Fibroblast of skin of right biceps (primary cell): ENCODE data around the gene SMAD6.
A peak's percentile ranks its signal among the peaks of the same experiment; 100 is the strongest.
"Not testable (repeated sequence)": the region's sequence is repeated elsewhere in the genome, so short reads cannot be mapped to it uniquely, and the experiment has no call there.

Experiments
- DNase-seq: peaks from one replicate; pipeline ENCODE4 v3.0.0-alpha.2; 2013

The SMAD6 gene

DNA sequence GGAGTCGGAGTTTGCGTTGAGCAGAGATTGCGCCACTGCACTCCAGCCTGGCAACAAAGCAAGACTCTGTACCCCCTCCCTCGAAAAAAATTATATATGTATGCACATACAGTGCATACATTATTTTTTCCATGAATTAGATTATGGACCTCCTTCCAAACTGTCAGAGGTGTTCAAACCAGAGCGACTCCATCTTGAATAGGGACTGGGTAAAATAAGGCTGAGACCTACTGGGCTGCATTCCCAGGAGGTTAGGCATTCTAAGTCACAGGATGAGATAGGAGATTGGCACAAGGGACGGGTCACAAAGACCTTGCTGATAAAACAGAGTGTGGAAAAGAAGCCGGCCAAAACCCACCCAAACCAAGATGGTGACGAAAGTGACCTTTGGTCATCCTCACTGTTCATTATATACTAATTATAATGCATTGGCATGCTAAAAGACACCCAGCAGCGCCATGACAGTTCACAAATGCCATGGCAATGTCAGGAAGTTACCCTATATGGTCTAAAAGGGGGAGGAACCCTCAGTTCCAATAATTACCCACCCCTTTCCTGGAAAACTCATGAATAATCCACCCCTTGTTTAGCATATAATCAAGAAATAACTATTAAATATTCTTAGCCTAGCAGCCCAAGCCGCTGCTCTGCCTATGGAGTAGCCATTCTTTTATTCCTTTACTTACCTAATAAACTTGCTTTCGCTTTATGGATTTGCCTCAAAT is 126.9 kb downstream of the SMAD6 start:
- DNase-seq: not testable (repeated sequence)

- no peak for DNase-seq
These were observed 127.6 kb downstream of the SMAD6 start for GRCh38 chr15:66829551-66830121.

- peak; percentile 78 for DNase-seq
These were observed 128.3 kb downstream of the SMAD6 start for GRCh38 chr15:66830358-66830757.

- no peak for DNase-seq
These were observed 128.8 kb downstream of the SMAD6 start for GRCh38 chr15:66830823-66831222.

- no peak for DNase-seq
These were observed 129.3 kb downstream of the SMAD6 start for GRCh38 chr15:66831289-66831688.

DNA sequence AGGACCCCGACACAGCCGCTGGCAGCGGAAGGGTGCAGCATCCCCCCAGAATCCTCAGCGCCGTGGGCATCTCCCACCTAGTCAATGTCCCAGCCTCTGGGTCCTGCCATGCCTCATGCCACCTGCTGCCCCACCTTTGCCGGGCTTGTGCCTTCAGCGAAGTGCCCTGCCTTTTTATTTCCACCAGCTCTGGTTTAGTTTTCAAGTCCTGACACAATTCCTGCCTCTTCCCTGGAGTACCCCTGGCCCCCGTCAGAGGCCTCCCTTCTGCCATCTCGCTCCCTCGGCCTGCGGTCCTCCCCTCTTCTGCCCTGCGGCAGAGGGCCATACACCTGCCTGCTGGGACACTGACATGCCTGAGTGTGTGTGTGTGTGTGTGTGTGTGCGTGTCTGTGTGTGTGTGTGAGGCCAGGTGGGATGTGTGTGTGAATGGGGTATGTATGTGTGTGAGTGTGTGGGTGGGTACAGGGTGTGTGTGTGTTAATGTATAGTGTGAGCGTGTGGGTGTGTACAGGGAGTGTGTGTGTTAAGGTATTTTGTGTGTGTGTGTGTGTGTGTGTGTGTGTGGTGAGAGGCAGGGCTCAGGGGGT is 129.9 kb downstream of the SMAD6 start:
- DNase-seq: no peak
